ENCODE data around the gene COX7A1. TPM values are rescaled to one million over a fixed set of nuclear protein-coding genes. Genes with fewer than 3 reads are reported as not detected.

COX7A1 gene
- total RNA-seq, 1 donor = 8.3 TPM

DNA sequence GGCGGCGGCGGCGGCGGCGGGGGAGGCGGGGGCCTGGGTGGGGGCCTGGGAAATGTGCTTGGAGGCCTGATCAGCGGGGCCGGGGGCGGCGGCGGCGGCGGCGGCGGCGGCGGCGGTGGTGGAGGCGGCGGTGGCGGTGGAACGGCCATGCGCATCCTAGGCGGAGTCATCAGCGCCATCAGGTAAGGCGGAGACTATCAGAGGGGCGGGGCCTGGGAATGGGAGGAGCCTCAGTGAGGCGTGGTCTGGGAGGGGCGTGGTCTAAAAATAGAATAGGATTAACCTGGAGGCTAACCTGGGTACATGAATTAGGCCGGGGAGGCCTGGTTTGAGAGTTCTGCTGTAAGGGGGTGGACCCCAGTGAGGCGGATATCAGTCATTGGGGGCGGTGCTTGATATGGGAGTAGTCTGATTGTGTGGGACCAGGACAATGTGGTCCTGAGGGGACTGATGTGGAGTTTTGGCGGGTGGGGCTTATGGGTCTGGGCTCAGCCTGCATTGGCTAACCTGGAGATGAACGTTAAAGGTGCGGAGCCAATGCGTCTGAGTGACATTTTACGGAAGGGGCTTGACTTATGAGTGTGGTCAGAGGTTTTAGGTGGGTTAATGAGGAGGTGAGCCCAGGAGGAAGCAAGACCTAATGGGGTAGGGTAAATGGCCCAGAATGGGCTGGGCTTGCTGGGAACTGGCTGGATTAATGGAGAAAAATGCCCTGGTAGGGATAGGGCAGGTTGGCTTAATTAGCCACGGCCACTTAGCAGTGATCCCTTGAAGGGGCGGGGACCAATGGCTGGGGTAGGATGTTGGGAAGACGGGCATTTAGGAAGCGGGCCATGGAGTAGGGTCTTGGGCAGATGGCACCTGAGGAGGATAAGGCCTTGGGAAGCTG, 11.0 kb downstream of the COX7A1 start:
- Histone ChIP-seq H2AFZ (ENCODE audit: low read length) (no peak overlapping the region), H3K79me2 (ENCODE audit: insufficient read depth, low read length) (peaks cover 43% of the 10 kb centered on the region), H4K20me1 (ENCODE audit: insufficient read depth, low read length) (peaks cover 23% of the 10 kb centered on the region), H3K4me1 (ENCODE audit: insufficient read depth, low read length) (peaks cover 19% of the 10 kb centered on the region), H3K4me2 (ENCODE audit: insufficient read depth, low read length) (peak overlapping the region; percentile 98), H3K36me3 (ENCODE audit: insufficient read depth, low read length) (peaks cover 38% of the 10 kb centered on the region), H3K4me3 (ENCODE audit: insufficient read depth, low read length) (peak overlapping the region; percentile 100), H3K27ac (ENCODE audit: low read depth, low read length) (no peak overlapping the region), H3K9me3 (ENCODE audit: low read depth, low read length) (no peaks in the 10 kb centered on the region), H3K27me3 (ENCODE audit: insufficient read depth, low read length) (no peaks in the 10 kb centered on the region)
- peak; percentile 99 for DNase-seq (ENCODE audit: insufficient read length, low spot score, missing footprints)
- TF ChIP-seq, protein P1, sequence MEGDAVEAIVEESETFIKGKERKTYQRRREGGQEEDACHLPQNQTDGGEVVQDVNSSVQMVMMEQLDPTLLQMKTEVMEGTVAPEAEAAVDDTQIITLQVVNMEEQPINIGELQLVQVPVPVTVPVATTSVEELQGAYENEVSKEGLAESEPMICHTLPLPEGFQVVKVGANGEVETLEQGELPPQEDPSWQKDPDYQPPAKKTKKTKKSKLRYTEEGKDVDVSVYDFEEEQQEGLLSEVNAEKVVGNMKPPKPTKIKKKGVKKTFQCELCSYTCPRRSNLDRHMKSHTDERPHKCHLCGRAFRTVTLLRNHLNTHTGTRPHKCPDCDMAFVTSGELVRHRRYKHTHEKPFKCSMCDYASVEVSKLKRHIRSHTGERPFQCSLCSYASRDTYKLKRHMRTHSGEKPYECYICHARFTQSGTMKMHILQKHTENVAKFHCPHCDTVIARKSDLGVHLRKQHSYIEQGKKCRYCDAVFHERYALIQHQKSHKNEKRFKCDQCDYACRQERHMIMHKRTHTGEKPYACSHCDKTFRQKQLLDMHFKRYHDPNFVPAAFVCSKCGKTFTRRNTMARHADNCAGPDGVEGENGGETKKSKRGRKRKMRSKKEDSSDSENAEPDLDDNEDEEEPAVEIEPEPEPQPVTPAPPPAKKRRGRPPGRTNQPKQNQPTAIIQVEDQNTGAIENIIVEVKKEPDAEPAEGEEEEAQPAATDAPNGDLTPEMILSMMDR (IDR thresholded peaks at IDR 0.05; ENCODE audit: extremely low read depth, low read depth, low read length) = no peak

DNA sequence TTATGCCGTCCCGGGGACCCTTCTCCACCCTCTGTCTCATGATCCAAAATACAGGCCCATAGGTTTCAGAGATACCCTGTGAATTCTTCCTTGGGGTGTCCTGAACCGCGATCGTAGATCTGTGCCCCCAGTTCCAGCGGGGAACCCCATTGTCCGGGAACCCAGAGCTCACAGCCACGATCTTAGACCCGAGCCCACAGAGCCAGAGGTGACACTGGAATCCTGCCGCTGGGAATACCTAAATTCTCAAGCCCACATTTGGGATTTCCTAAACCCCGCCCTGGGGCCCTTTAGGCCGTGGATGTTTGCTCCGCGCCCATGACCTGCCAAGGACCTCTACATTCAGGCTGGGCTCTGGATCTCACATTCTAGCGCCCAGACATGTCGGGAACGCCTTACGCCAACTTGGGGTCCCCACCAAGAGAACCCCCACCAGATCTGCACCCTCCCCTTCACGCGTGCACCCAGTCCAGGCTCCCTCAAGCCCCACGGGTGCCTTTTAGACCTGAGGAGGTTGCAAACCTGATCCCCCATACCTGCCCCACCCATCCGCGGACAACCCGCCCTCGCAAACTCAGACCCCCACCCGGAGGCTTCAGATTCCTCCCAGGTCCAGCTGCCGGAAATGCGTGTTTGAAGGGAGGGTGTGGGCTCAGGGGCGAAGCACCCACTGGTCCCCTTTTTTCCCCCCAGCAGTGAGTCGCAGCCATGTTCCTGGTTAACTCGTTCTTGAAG, 11.8 kb downstream of the COX7A1 start:
- peak; percentile 96 for DNase-seq (ENCODE audit: insufficient read length, low spot score, missing footprints)
- Histone ChIP-seq H3K27me3 (ENCODE audit: insufficient read depth, low read length) (no peaks in the 10 kb centered on the region), H3K36me3 (ENCODE audit: insufficient read depth, low read length) (peaks cover 30% of the 10 kb centered on the region), H3K4me3 (ENCODE audit: insufficient read depth, low read length) (peak overlapping the region; percentile 100), H3K4me2 (ENCODE audit: insufficient read depth, low read length) (peak overlapping the region; percentile 98), H3K27ac (ENCODE audit: low read depth, low read length) (peak overlapping the region; percentile 93), H3K4me1 (ENCODE audit: insufficient read depth, low read length) (peaks cover 19% of the 10 kb centered on the region), H3K9me3 (ENCODE audit: low read depth, low read length) (no peaks in the 10 kb centered on the region), H2AFZ (ENCODE audit: low read length) (peak overlapping the region; percentile 82), H3K79me2 (ENCODE audit: insufficient read depth, low read length) (peaks cover 36% of the 10 kb centered on the region), H4K20me1 (ENCODE audit: insufficient read depth, low read length) (peaks cover 23% of the 10 kb centered on the region)
- TF ChIP-seq, protein P1 (IDR thresholded peaks at IDR 0.05; ENCODE audit: extremely low read depth, low read depth, low read length) = no peak

DNA sequence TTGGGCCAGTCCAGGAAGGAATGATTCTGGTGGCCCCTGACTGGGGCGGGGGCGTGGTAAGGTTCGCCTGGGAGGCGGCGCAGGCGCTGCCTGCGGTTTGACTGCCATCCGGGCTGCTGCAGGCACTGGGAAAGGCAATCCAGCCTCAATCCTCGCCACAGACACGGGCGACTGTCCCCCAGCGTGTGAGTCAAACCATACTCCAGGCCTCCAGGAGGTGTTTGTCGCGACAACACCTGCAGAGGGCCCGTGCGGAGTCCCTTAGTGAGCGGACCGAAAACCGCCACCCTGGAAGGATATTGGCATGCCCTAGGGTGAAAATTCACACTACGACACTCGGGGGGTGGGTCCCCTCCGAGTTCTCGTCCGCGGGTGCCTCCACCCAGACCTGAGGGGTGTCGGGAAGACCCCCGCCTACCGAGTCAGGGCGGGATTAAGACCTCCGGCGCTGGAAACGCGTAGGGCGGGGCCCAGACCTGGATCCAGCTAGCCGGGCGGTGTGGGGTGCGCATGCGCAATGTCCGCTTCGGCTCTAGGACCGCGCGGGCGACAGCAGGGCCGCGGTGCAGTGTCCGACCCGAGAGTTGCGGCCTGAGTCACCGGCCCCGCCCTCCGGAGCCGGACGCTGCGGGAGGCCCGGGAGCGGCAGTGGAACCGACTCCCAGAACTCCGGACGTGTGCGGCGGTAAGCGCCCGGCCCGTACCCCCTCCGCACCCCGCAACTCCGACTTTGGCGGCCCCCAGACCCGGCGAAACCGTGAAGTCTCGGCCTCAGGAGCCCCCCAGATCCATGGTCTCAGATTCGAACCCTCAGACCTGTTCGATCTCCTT, 12.6 kb downstream of the COX7A1 start, which contains the start of gene CAPNS1:
CAPNS1 (plus strand) TSS at position 594 of the 831 bp plus-strand sequence. CDS start 946 bp downstream, outside the sequence.
- Histone ChIP-seq H3K36me3 (ENCODE audit: insufficient read depth, low read length) (peaks cover 22% of the 10 kb centered on the region), H3K4me1 (ENCODE audit: insufficient read depth, low read length) (peaks cover 19% of the 10 kb centered on the region), H3K4me3 (ENCODE audit: insufficient read depth, low read length) (peak within 1 kb of the TSS; percentile 100), H3K27me3 (ENCODE audit: insufficient read depth, low read length) (no peaks in the 10 kb centered on the region), H2AFZ (ENCODE audit: low read length) (peak within 1 kb of the TSS; percentile 96), H3K27ac (ENCODE audit: low read depth, low read length) (peak within 1 kb of the TSS; percentile 93), H3K9me3 (ENCODE audit: low read depth, low read length) (no peaks in the 10 kb centered on the region), H4K20me1 (ENCODE audit: insufficient read depth, low read length) (peaks cover 23% of the 10 kb centered on the region), H3K79me2 (ENCODE audit: insufficient read depth, low read length) (peaks cover 33% of the 10 kb centered on the region), H3K4me2 (ENCODE audit: insufficient read depth, low read length) (peak within 1 kb of the TSS; percentile 98)
- TF ChIP-seq, protein P1 (IDR thresholded peaks at IDR 0.05; ENCODE audit: extremely low read depth, low read depth, low read length) = no peak
- peak; percentile 100 for DNase-seq (ENCODE audit: insufficient read length, low spot score, missing footprints)

Measured in osteoblast (primary cell).